ENCODE measurements around the gene SLC25A15.
"Not testable (repeated sequence)": the region's sequence is repeated elsewhere in the genome, so short reads cannot be mapped to it uniquely, and the experiment has no call there.

Gene SLC25A15

GRCh38 chr13:40814803-40815202, 25.4 kb downstream of the SLC25A15 start:
- DNase-seq: no peak

GRCh38 chr13:40818926-40819325, 29.5 kb downstream of the SLC25A15 start:
- DNase-seq: no peak

- DNase-seq: no peak
These were observed 30.4 kb downstream of the SLC25A15 start for GRCh38 chr13:40819797-40820315.

DNA sequence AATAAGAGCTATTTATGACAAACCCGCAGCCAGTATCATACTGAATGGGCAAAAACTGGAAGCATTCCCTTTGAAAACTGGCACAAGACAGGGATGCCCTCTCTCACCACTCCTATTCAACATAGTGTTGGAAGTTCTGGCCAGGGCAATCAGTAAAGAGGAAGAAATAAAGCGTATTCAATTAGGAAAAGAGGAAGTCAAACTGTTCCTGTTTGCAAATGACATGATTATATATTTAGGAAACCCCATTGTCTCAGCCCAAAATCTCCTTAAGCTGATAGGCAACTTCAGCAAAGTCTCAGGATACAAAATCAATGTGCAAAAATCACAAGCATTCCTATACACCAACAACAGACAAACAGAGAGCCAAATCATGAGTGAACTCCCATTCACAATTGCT, 50.3 kb downstream of the SLC25A15 start:
- not testable (repeated sequence) for DNase-seq

- DNase-seq: not testable (repeated sequence)
These were observed 51.5 kb downstream of the SLC25A15 start for GRCh38 chr13:40840955-40841354.
